HEK293 (cell line): Measurements from ENCODE around the gene GRAMD4.

Experiments used
- CTCF ChIA-PET: fragments of 350-600 bp; formaldehyde crosslinking; extraction: SDS; loops from one replicate; lab custom pipeline; 2021; ENCODE audit warnings: antibody characterized with exemption; lab: Yijun Ruan, JAX
- POLR2A ChIA-PET: fragments of 300-600 bp; formaldehyde crosslinking; extraction: SDS; loops from one replicate; lab custom pipeline; 2020; ENCODE audit warnings: antibody characterized with exemption, inconsistent platforms; lab: Yijun Ruan, JAX
- H3K27ac ChIP-seq: fragments of 200-500 bp; sonication (Bioruptor generic); 2 replicates; pipeline ENCODE4 v1.5.1; 2014; ENCODE audit warnings: low read depth, low read length, control low read depth, inconsistent platforms; ENCODE audit errors: extremely low read depth
- H3K36me3 ChIP-seq, 2 experiments: fragments of 200-500 bp in 1 of 2; sonication (Bioruptor generic) in 1 of 2; 1 replicate in 1 of 2; 2 replicates in 1 of 2; pipeline ENCODE4 v1.5.1; 2014 to 2017; ENCODE audit warnings: inconsistent platforms in 2 of 2, low read length in 2 of 2; ENCODE audit not compliant: control insufficient read depth in 2 of 2, insufficient read depth in 1 of 2
- H3K4me1 ChIP-seq: fragments of 200-500 bp; sonication (Bioruptor generic); 2 replicates; pipeline ENCODE4 v1.5.1; 2014; ENCODE audit warnings: mild to moderate bottlenecking, low read length, inconsistent platforms; ENCODE audit not compliant: control insufficient read depth, insufficient read depth
- H3K4me3 ChIP-seq: 2 replicates; pipeline ENCODE4 v1.5.1; 2011; ENCODE audit warnings: low read depth, mild to moderate bottlenecking, control low read depth, low read length, moderate library complexity
- H3K9me3 ChIP-seq: fragments of 200-500 bp; sonication (Bioruptor generic); 2 replicates; pipeline ENCODE4 v1.5.1; 2014; ENCODE audit warnings: low read depth, low read length, inconsistent platforms; ENCODE audit not compliant: control insufficient read depth, insufficient read depth
- GFI1B ChIP-seq: fragments of 450-650 bp; formaldehyde crosslinking; IDR thresholded peaks from 2 replicates; pipeline ENCODE4 v1.5.1; 2016; ENCODE audit warnings: missing biosample characterization, missing genetic modification characterization
- GLIS1 ChIP-seq: fragments of 450-650 bp; formaldehyde crosslinking; IDR thresholded peaks from 2 replicates; pipeline ENCODE4 v1.5.1; 2016; ENCODE audit warnings: missing biosample characterization, missing genetic modification characterization
- KLF17 ChIP-seq: fragments of 450-650 bp; formaldehyde crosslinking; IDR thresholded peaks from 2 replicates; pipeline ENCODE4 v1.5.1; 2016; ENCODE audit warnings: missing biosample characterization, missing genetic modification characterization
- KLF9 ChIP-seq: fragments of 450-650 bp; formaldehyde crosslinking; IDR thresholded peaks from 2 replicates; pipeline ENCODE4 v1.5.1; 2016; ENCODE audit warnings: missing biosample characterization, missing genetic modification characterization, low read depth
- MYNN ChIP-seq: fragments of 450-650 bp; formaldehyde crosslinking; IDR thresholded peaks from 2 replicates; pipeline ENCODE4 v1.5.1; 2016; ENCODE audit warnings: missing biosample characterization, missing genetic modification characterization, borderline replicate concordance
- MZF1 ChIP-seq: fragments of 450-650 bp; formaldehyde crosslinking; IDR thresholded peaks from 2 replicates; pipeline ENCODE4 v1.5.1; 2017; ENCODE audit warnings: missing biosample characterization, missing genetic modification characterization, borderline replicate concordance
- REPIN1 ChIP-seq: fragments of 450-650 bp; formaldehyde crosslinking; IDR thresholded peaks from 2 replicates; pipeline ENCODE4 v1.5.1; 2017; ENCODE audit warnings: missing biosample characterization, missing genetic modification characterization, low read depth
- SP2 ChIP-seq: fragments of 450-650 bp; formaldehyde crosslinking; IDR thresholded peaks from 2 replicates; pipeline ENCODE4 v1.5.1; 2016; ENCODE audit warnings: missing biosample characterization, missing genetic modification characterization
- ZBTB49 ChIP-seq: fragments of 450-650 bp; formaldehyde crosslinking; IDR thresholded peaks from 2 replicates; pipeline ENCODE4 v1.5.1; 2016; ENCODE audit warnings: missing biosample characterization, missing genetic modification characterization, low read depth
- ZNF146 ChIP-seq: fragments of 450-650 bp; formaldehyde crosslinking; IDR thresholded peaks from 2 replicates; pipeline ENCODE4 v1.5.1; 2016; ENCODE audit warnings: missing biosample characterization, missing genetic modification characterization
- ZNF148 ChIP-seq: fragments of 450-650 bp; formaldehyde crosslinking; IDR thresholded peaks from 2 replicates; pipeline ENCODE4 v1.5.0; 2017; ENCODE audit warnings: missing biosample characterization, missing genetic modification characterization, borderline replicate concordance
- ZNF211 ChIP-seq: fragments of 450-650 bp; formaldehyde crosslinking; IDR thresholded peaks from 2 replicates; pipeline ENCODE4 v1.5.1; 2016; ENCODE audit warnings: low read depth, missing biosample characterization, missing genetic modification characterization
- ZNF24 ChIP-seq: fragments of 450-650 bp; formaldehyde crosslinking; IDR thresholded peaks from 2 replicates; pipeline ENCODE4 v1.5.1; 2016; ENCODE audit warnings: missing biosample characterization, missing genetic modification characterization
- ZNF311 ChIP-seq: fragments of 450-650 bp; formaldehyde crosslinking; IDR thresholded peaks from 2 replicates; pipeline ENCODE4 v1.5.1; 2017; ENCODE audit warnings: missing biosample characterization, missing genetic modification characterization, borderline replicate concordance
- ZNF423 ChIP-seq: fragments of 450-650 bp; formaldehyde crosslinking; IDR thresholded peaks from 2 replicates; pipeline ENCODE4 v1.5.1; 2016; ENCODE audit warnings: missing biosample characterization, missing genetic modification characterization
- ZNF473 ChIP-seq: fragments of 450-650 bp; formaldehyde crosslinking; IDR thresholded peaks from 2 replicates; pipeline ENCODE4 v1.5.1; 2017; ENCODE audit warnings: missing biosample characterization, missing genetic modification characterization
- ZNF48 ChIP-seq: fragments of 450-650 bp; formaldehyde crosslinking; IDR thresholded peaks from 2 replicates; pipeline ENCODE4 v1.5.1; 2016; ENCODE audit warnings: missing biosample characterization, missing genetic modification characterization
- ZNF692 ChIP-seq: fragments of 450-650 bp; formaldehyde crosslinking; IDR thresholded peaks from 2 replicates; pipeline ENCODE4 v1.5.1; 2016; ENCODE audit warnings: missing biosample characterization, missing genetic modification characterization
- ZNF704 ChIP-seq: fragments of 450-650 bp; formaldehyde crosslinking; IDR thresholded peaks from 2 replicates; pipeline ENCODE4 v1.5.1; 2016; ENCODE audit warnings: missing biosample characterization, missing genetic modification characterization
- ZNF792 ChIP-seq: fragments of 450-650 bp; formaldehyde crosslinking; IDR thresholded peaks from 2 replicates; pipeline ENCODE4 v1.5.1; 2016; ENCODE audit warnings: missing biosample characterization, missing genetic modification characterization
- ZSCAN23 ChIP-seq: fragments of 450-650 bp; formaldehyde crosslinking; IDR thresholded peaks from 2 replicates; pipeline ENCODE4 v1.5.1; 2016; ENCODE audit warnings: missing biosample characterization, missing genetic modification characterization

Gene GRAMD4

GRCh38 chr22:46694416-46695170 is 74.4 kb downstream of the GRAMD4 start:
- TF ChIP-seq GFI1B (tag by site-specific recombination) (no peak), ZNF211 (tag by site-specific recombination) (no peak), ZNF423 (tag by site-specific recombination) (no peak), ZBTB49 (tag by site-specific recombination) (no peak)
- Histone ChIP-seq H3K36me3 (peaks cover 40 to 91% of the 10 kb centered on the region in 2 experiments), H3K4me3 (no peak overlapping the region), H3K4me1 (no peaks in the 10 kb centered on the region), H3K9me3 (no peaks in the 10 kb centered on the region), H3K27ac (no peak overlapping the region)
- POLR2A ChIA-PET = interaction anchor here (0.7 kb wide), 1 partner anchor 23 kb away, joined by 3 read pairs; no protein-coding TSS in a partner anchor
- CTCF ChIA-PET = interaction anchor here (0.6 kb wide), 3 partner anchors 22 to 515 kb away, joined by 3 to 4 read pairs (median 4); no protein-coding TSS in a partner anchor

- no peak overlapping the region for H3K4me3 ChIP-seq
- H3K4me1 ChIP-seq = no peaks in the 10 kb centered on the region
- H3K27ac ChIP-seq = no peak overlapping the region
- TF ChIP-seq ZNF704 (tag by site-specific recombination) = no peak
- TF ChIP-seq ZNF473 = no peak
- TF ChIP-seq KLF17 (tag by site-specific recombination) = no peak
- POLR2A ChIA-PET = no interaction called here
- no peaks in the 10 kb centered on the region for H3K9me3 ChIP-seq
- CTCF ChIA-PET = interaction anchor here (0.6 kb wide), 1 partner anchor 516 kb away, joined by 4 read pairs; no protein-coding TSS in a partner anchor
- H3K36me3 ChIP-seq = peaks cover 42 to 88% of the 10 kb centered on the region in 2 experiments
These were observed 75.4 kb downstream of the GRAMD4 start for GRCh38 chr22:46695346-46696228.

- Histone ChIP-seq H3K36me3 (peaks cover 39 to 88% of the 10 kb centered on the region in 2 experiments), H3K4me1 (no peaks in the 10 kb centered on the region), H3K9me3 (no peaks in the 10 kb centered on the region), H3K27ac (no peak overlapping the region), H3K4me3 (no peak overlapping the region)
- POLR2A ChIA-PET = no interaction called here
- CTCF ChIA-PET = no interaction called here
- TF ChIP-seq ZNF24 (no peak), REPIN1 (tag by site-specific recombination) (no peak), ZNF311 (no peak), GLIS1 (tag by site-specific recombination) (no peak), ZSCAN23 (tag by site-specific recombination) (no peak), ZNF148 (tag by site-specific recombination) (no peak), MYNN (tag by site-specific recombination) (no peak), ZNF792 (tag by site-specific recombination) (no peak), ZNF48 (tag by site-specific recombination) (no peak), ZNF146 (tag by site-specific recombination) (no peak), KLF9 (tag by site-specific recombination) (no peak), SP2 (tag by site-specific recombination) (no peak), ZNF692 (no peak), MZF1 (no peak)
These were observed 76.0 kb downstream of the GRAMD4 start for GRCh38 chr22:46696229-46696518.
